IMR-90 (cell line): Measurements from ENCODE around the gene ATMIN. TPM values are rescaled to one million over a fixed set of nuclear protein-coding genes. Genes with fewer than 3 reads are reported as not detected.

ENCODE experiments used
- ATAC-seq: fragments of 200-7000 bp; cut with Tn5 transposase; 2 replicates; pipeline ENCODE4 v1.9.1; 2020; ENCODE audit warnings: low read depth, mild to moderate bottlenecking, moderate library complexity
- BruUV-seq: library from RNA; stranded (reverse); fragments of 400-500 nt; replicated peaks from 2 replicates; lab custom pipeline; 2021; lab: Mats Ljungman, UMichigan
- CTCF ChIA-PET: fragments of 300-600 bp; formaldehyde crosslinking; extraction: SDS; loops from one replicate; lab custom pipeline; 2021; ENCODE audit warnings: antibody characterized with exemption; lab: Yijun Ruan, JAX
- POLR2A ChIA-PET: fragments of 300-600 bp; sonication (Branson Sonifier 250); formaldehyde crosslinking; loops from one replicate; lab custom pipeline; 2022; ENCODE audit warnings: antibody characterized with exemption; ENCODE audit not compliant: unreplicated experiment; lab: Charles Lee
- DNase-seq: peaks from one replicate; pipeline ENCODE4 v3.0.0; 2013
- H2AFZ ChIP-seq: replicated peaks from 2 replicates; pipeline ENCODE3; 2013; ENCODE audit warnings: low read length, mild to moderate bottlenecking; ENCODE audit not compliant: poor library complexity
- H2AK5ac ChIP-seq: 2 replicates; pipeline ENCODE4 v1.6.1; 2013; ENCODE audit warnings: low read depth, low read length, inconsistent platforms
- H2AK9ac ChIP-seq: replicated peaks from 2 replicates; pipeline ENCODE3; 2013; ENCODE audit warnings: mild to moderate bottlenecking, low read depth, low read length, moderate library complexity; ENCODE audit not compliant: poor library complexity
- H2BK120ac ChIP-seq: 2 replicates; pipeline ENCODE4 v1.6.1; 2013; ENCODE audit warnings: low read depth, low read length, inconsistent platforms
- H2BK15ac ChIP-seq: 3 replicates; pipeline ENCODE4 v1.6.1; 2013; ENCODE audit warnings: low read depth, low read length, inconsistent platforms
- H2BK20ac ChIP-seq: 2 replicates; pipeline ENCODE4 v1.6.1; 2013; ENCODE audit warnings: low read depth, mild to moderate bottlenecking, inconsistent platforms, low read length, moderate library complexity
- H2BK5ac ChIP-seq: 2 replicates; pipeline ENCODE4 v1.6.1; 2013; ENCODE audit warnings: mild to moderate bottlenecking, low read depth, low read length, inconsistent platforms; ENCODE audit not compliant: poor library complexity, severe bottlenecking
- H3K14ac ChIP-seq: replicated peaks from 2 replicates; pipeline ENCODE4 v1.6.1; 2013; ENCODE audit warnings: low read depth, low read length, inconsistent platforms
- H3K18ac ChIP-seq: 2 replicates; pipeline ENCODE4 v1.6.1; 2013; ENCODE audit warnings: low read depth, low read length, control low read depth
- H3K23ac ChIP-seq: 2 replicates; pipeline ENCODE4 v1.6.1; 2013; ENCODE audit warnings: low read depth, low read length, inconsistent platforms
- H3K27ac ChIP-seq: 2 replicates; pipeline ENCODE4 v1.5.1; 2013; ENCODE audit warnings: mild to moderate bottlenecking, control low read depth, low read length; ENCODE audit not compliant: insufficient read depth
- H3K27me3 ChIP-seq: 2 replicates; pipeline ENCODE4 v1.6.1; 2013; ENCODE audit warnings: low read length; ENCODE audit not compliant: control insufficient read depth, insufficient read depth
- H3K36me3 ChIP-seq: 2 replicates; pipeline ENCODE4 v1.6.1; 2013; ENCODE audit warnings: low read length, mixed read lengths; ENCODE audit not compliant: control insufficient read depth, insufficient read depth
- H3K4ac ChIP-seq: 2 replicates; pipeline ENCODE4 v1.6.1; 2013; ENCODE audit warnings: low read depth, low read length, inconsistent platforms
- H3K4me1 ChIP-seq: 2 replicates; pipeline ENCODE4 v1.6.1; 2013; ENCODE audit warnings: low read length, mixed read lengths; ENCODE audit not compliant: control insufficient read depth, insufficient read depth
- H3K4me2 ChIP-seq: 2 replicates; pipeline ENCODE4 v1.6.1; 2013; ENCODE audit warnings: low read depth, mild to moderate bottlenecking, control low read depth, low read length, moderate library complexity
- H3K4me3 ChIP-seq: 2 replicates; pipeline ENCODE4 v1.5.1; 2013; ENCODE audit warnings: low read depth, mild to moderate bottlenecking, control low read depth, low read length, moderate library complexity; ENCODE audit not compliant: insufficient read depth
- H3K56ac ChIP-seq: 2 replicates; pipeline ENCODE4 v1.6.1; 2013; ENCODE audit warnings: low read length, inconsistent platforms; ENCODE audit not compliant: insufficient read depth; ENCODE audit errors: extremely low read depth
- H3K79me1 ChIP-seq, 2 experiments: 2 replicates each; pipeline ENCODE4 v1.6.1; 2013; ENCODE audit warnings: low read length in 2 of 2, inconsistent platforms in 1 of 2, low read depth in 1 of 2
- H3K9ac ChIP-seq: 2 replicates; pipeline ENCODE4 v1.6.1; 2013; ENCODE audit warnings: low read depth, low read length, control low read depth
- H3K9me1 ChIP-seq: 2 replicates; pipeline ENCODE4 v1.6.1; 2013; ENCODE audit warnings: low read length, inconsistent platforms; ENCODE audit not compliant: insufficient read depth
- H3K9me3 ChIP-seq: 2 replicates; pipeline ENCODE4 v1.6.1; 2013; ENCODE audit warnings: low read length; ENCODE audit not compliant: control insufficient read depth, insufficient read depth
- H4K20me1 ChIP-seq: 2 replicates; pipeline ENCODE4 v1.6.1; 2013; ENCODE audit warnings: low read length, inconsistent platforms; ENCODE audit not compliant: insufficient read depth
- H4K5ac ChIP-seq: 2 replicates; pipeline ENCODE4 v1.6.1; 2013; ENCODE audit warnings: mild to moderate bottlenecking, low read depth, low read length, control low read depth
- H4K8ac ChIP-seq, 2 experiments: 2 replicates each; pipeline ENCODE4 v1.6.1; 2013; ENCODE audit warnings: low read depth in 2 of 2, low read length in 2 of 2, control low read depth in 1 of 2, inconsistent platforms in 1 of 2
- H4K91ac ChIP-seq: 2 replicates; pipeline ENCODE4 v1.6.1; 2013; ENCODE audit warnings: low read depth, low read length, inconsistent platforms; ENCODE audit not compliant: insufficient read depth
- BHLHE40 ChIP-seq: fragments of 150-350 bp; IDR thresholded peaks from 2 replicates; pipeline ENCODE4 v1.6.1; 2016; ENCODE audit warnings: mild to moderate bottlenecking, low read depth, low read length
- CEBPB ChIP-seq: IDR thresholded peaks from 2 replicates; pipeline ENCODE4 v1.6.1; 2012; ENCODE audit warnings: low read depth, low read length, improper control_type of control experiment
- CHD1 ChIP-seq: IDR thresholded peaks from 2 replicates; pipeline ENCODE4 v1.6.1; 2012; ENCODE audit warnings: low read depth, low read length, improper control_type of control experiment
- CTCF ChIP-seq: conservative IDR thresholded peaks from 2 replicates; pipeline ENCODE4 v1.5.1; 2012; ENCODE audit warnings: mild to moderate bottlenecking, low read depth, low read length, improper control_type of control experiment
- ELK1 ChIP-seq: fragments of 150-350 bp; IDR thresholded peaks from 2 replicates; pipeline ENCODE4 v1.6.1; 2016; ENCODE audit warnings: low read depth, mild to moderate bottlenecking, low read length, moderate library complexity, borderline replicate concordance
- FOS ChIP-seq: fragments of 150-350 bp; IDR thresholded peaks from 2 replicates; pipeline ENCODE4 v1.6.1; 2016; ENCODE audit warnings: low read depth, low read length
- MAFK ChIP-seq: IDR thresholded peaks from 2 replicates; pipeline ENCODE4 v1.6.1; 2012; ENCODE audit warnings: low read depth, low read length, improper control_type of control experiment
- MAZ ChIP-seq: IDR thresholded peaks from 2 replicates; pipeline ENCODE4 v1.6.1; 2012; ENCODE audit warnings: low read depth, mild to moderate bottlenecking, low read length, improper control_type of control experiment, moderate library complexity, borderline replicate concordance
- MXI1 ChIP-seq: IDR thresholded peaks from 2 replicates; pipeline ENCODE4 v1.6.1; 2012; ENCODE audit warnings: low read depth, mild to moderate bottlenecking, low read length, moderate library complexity, borderline replicate concordance
- NFE2L2 ChIP-seq: fragments of 150-350 bp; IDR thresholded peaks from 2 replicates; pipeline ENCODE4 v1.6.1; 2016; ENCODE audit warnings: low read depth, mild to moderate bottlenecking, low read length
- RAD21 ChIP-seq: IDR thresholded peaks from 2 replicates; pipeline ENCODE4 v1.6.1; 2012; ENCODE audit warnings: low read length, improper control_type of control experiment
- RCOR1 ChIP-seq: IDR thresholded peaks from 2 replicates; pipeline ENCODE4 v1.6.1; 2012; ENCODE audit warnings: mild to moderate bottlenecking, low read length, improper control_type of control experiment; ENCODE audit not compliant: insufficient replicate concordance
- RFX5 ChIP-seq: IDR thresholded peaks from 2 replicates; pipeline ENCODE4 v1.8.0; 2012; ENCODE audit warnings: low read depth, mild to moderate bottlenecking, low read length, moderate library complexity
- SMC3 ChIP-seq: fragments of 150-350 bp; IDR thresholded peaks from 2 replicates; pipeline ENCODE4 v1.6.1; 2016; ENCODE audit warnings: low read depth, mild to moderate bottlenecking, antibody characterized with exemption, low read length, moderate library complexity
- USF2 ChIP-seq: fragments of 150-350 bp; IDR thresholded peaks from 2 replicates; pipeline ENCODE4 v1.6.1; 2017; ENCODE audit warnings: mild to moderate bottlenecking, antibody characterized with exemption, low read length, low read depth
- WGBS, 2 experiments: methylation state at CpG; one replicate each; pipeline versions ENCODE4 v1.1.5 to v1.1.7; 2013; ENCODE audit warnings: missing lambda C conversion rate in 2 of 2; ENCODE audit not compliant: insufficient read length in 1 of 2; ENCODE audit errors: extremely low coverage in 2 of 2; 5-methylcytosine and 5-hydroxymethylcytosine counted together
- dilution Hi-C: fragments of 300-500 bp; cut with HindIII; formaldehyde crosslinking; loops from one replicate; pipeline ENCODE4 v1.14.3; 2018; ENCODE audit warnings: low sequenced_read_pairs; ENCODE audit not compliant: unreplicated experiment
- in situ Hi-C: fragments of 300-500 bp; cut with MboI; formaldehyde crosslinking; loops from 3 replicates; pipeline ENCODE4 v1.14.3; 2019; ENCODE audit warnings: low sequenced_read_pairs, inconsistent platforms, mixed read lengths
- intact Hi-C: fragments of 100-400 bp; cut with micrococcal nuclease; formaldehyde crosslinking; loops from 2 replicates; pipeline ENCODE4 v1.10.0; 2022
- polyA plus RNA-seq, 3 experiments: library from polyadenylated mRNA; depleted of rRNA; stranded (reverse); fragments of >200 nt; gene quantifications; 2 replicates each; pipeline ENCODE4 v1.2.3, GENCODE V29; 2012; ENCODE audit warnings: low replicate concordance in 1 of 3
- total RNA-seq: library from RNA; depleted of rRNA; stranded (reverse); fragments of >200 nt; gene quantifications from 2 replicates; pipeline ENCODE4 v1.2.3, GENCODE V29; 2012

The ATMIN gene
- total and polyA plus RNA-seq, 2 of the 4 experiments (the other 2 are of a cell fraction): 15.8 to 45.9 TPM

- intact Hi-C loops (no loop called here), dilution Hi-C loops (no loop called here), in situ Hi-C loops (no loop called here)
- H3K4me2 ChIP-seq: no peak overlapping the region
- H3K27ac ChIP-seq: no peak overlapping the region
- no peak overlapping the region for H2AK9ac ChIP-seq
- H3K36me3 ChIP-seq: no peaks in the 10 kb centered on the region
- H3K9me1 ChIP-seq: 0 out of 2 replicates have a peak, but pooled peaks cover 3% of the 10 kb centered on the region
- H3K4me1 ChIP-seq: no peaks in the 10 kb centered on the region
- H3K4ac ChIP-seq: no peak overlapping the region
- H4K91ac ChIP-seq: no peak overlapping the region
- H2BK15ac ChIP-seq: no peak overlapping the region
- H3K56ac ChIP-seq: no peak overlapping the region
- no peak overlapping the region for H2BK120ac ChIP-seq
- no peaks in the 10 kb centered on the region for H3K27me3 ChIP-seq
- no peak overlapping the region for H2AK5ac ChIP-seq
- H3K18ac ChIP-seq: no peak overlapping the region
- ChIA-PET CTCF (no interaction called here), POLR2A (no interaction called here)
- H3K23ac ChIP-seq: no peak overlapping the region
- H4K5ac ChIP-seq: no peak overlapping the region
- no peak overlapping the region for H3K4me3 ChIP-seq
- no TSS peak for BruUV-seq
- H4K8ac ChIP-seq: no peak overlapping the region
- TF ChIP-seq BHLHE40 (no peak), SMC3 (no peak), FOS (no peak), MXI1 (no peak), RCOR1 (no peak), RAD21 (no peak), CTCF (no peak), USF2 (no peak), RFX5 (no peak), MAZ (no peak), CEBPB (no peak), NFE2L2 (no peak), MAFK (no peak), ELK1 (no peak), CHD1 (no peak)
- ATAC-seq: no peak
- WGBS, 2 experiments: 100% methylated on average over 2 of the region's 8 CpGs; no CpG with 5 or more reads in 1 of the 2 experiments
- no peak overlapping the region for H3K9ac ChIP-seq
- H2BK5ac ChIP-seq: no peak overlapping the region
- H4K20me1 ChIP-seq: no peaks in the 10 kb centered on the region
- H3K79me1 ChIP-seq: no peaks in the 10 kb centered on the region
- DNase-seq: no peak
- no peak overlapping the region for H2BK20ac ChIP-seq
- no peaks in the 10 kb centered on the region for H3K9me3 ChIP-seq
- no peak overlapping the region for H2AFZ ChIP-seq
- H3K14ac ChIP-seq: no peak overlapping the region
These were observed 35.3 kb downstream of the ATMIN start for GRCh38 chr16:81070979-81071378.
